ENCODE results near the gene LSM14A. TPM values are rescaled to one million over a fixed set of nuclear protein-coding genes. Genes with fewer than 3 reads are reported as not detected.

Gene LSM14A
- total and polyA plus RNA-seq, 9 of the 15 experiments (the other 6 are each of a cell fraction or from before 2014, with no cell fraction given) = 19.5 to 150 (median 95.1) TPM

DNA sequence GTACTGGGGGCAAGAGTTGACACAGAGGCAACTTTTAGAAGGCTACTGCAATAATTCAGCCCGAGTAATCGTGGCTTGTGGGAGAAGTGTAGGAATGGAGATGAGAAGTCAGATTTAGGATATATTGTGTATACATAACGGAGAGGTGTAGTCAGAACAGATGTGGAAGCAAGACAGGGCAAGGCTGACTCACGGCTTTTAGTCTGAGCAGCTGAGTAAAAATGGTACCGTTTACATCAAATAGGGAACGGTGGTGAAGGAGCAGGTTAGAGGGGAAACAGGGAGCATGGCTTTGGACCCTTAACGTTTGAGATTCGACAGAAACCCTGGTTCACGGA lies 796 bp upstream of the LSM14A start (continued):
- TF ChIP-seq, protein P1, sequence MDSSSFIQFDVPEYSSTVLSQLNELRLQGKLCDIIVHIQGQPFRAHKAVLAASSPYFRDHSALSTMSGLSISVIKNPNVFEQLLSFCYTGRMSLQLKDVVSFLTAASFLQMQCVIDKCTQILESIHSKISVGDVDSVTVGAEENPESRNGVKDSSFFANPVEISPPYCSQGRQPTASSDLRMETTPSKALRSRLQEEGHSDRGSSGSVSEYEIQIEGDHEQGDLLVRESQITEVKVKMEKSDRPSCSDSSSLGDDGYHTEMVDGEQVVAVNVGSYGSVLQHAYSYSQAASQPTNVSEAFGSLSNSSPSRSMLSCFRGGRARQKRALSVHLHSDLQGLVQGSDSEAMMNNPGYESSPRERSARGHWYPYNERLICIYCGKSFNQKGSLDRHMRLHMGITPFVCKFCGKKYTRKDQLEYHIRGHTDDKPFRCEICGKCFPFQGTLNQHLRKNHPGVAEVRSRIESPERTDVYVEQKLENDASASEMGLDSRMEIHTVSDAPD (CRISPR knock-in tag; IDR thresholded peaks at IDR 0.05) = no peak
- TF ChIP-seq, protein P2, sequence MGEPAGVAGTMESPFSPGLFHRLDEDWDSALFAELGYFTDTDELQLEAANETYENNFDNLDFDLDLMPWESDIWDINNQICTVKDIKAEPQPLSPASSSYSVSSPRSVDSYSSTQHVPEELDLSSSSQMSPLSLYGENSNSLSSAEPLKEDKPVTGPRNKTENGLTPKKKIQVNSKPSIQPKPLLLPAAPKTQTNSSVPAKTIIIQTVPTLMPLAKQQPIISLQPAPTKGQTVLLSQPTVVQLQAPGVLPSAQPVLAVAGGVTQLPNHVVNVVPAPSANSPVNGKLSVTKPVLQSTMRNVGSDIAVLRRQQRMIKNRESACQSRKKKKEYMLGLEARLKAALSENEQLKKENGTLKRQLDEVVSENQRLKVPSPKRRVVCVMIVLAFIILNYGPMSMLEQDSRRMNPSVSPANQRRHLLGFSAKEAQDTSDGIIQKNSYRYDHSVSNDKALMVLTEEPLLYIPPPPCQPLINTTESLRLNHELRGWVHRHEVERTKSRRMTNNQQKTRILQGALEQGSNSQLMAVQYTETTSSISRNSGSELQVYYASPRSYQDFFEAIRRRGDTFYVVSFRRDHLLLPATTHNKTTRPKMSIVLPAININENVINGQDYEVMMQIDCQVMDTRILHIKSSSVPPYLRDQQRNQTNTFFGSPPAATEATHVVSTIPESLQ (CRISPR knock-in tag; IDR thresholded peaks at IDR 0.05) = no peak
- no peak for TF ChIP-seq ZNF197 (CRISPR knock-in tag; IDR thresholded peaks at IDR 0.05; ENCODE audit: low read depth)
- TF ChIP-seq, protein P3, sequence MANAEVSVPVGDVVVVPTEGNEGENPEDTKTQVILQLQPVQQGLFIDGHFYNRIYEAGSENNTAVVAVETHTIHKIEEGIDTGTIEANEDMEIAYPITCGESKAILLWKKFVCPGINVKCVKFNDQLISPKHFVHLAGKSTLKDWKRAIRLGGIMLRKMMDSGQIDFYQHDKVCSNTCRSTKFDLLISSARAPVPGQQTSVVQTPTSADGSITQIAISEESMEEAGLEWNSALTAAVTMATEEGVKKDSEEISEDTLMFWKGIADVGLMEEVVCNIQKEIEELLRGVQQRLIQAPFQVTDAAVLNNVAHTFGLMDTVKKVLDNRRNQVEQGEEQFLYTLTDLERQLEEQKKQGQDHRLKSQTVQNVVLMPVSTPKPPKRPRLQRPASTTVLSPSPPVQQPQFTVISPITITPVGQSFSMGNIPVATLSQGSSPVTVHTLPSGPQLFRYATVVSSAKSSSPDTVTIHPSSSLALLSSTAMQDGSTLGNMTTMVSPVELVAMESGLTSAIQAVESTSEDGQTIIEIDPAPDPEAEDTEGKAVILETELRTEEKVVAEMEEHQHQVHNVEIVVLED (CRISPR knock-in tag; IDR thresholded peaks at IDR 0.05) = no peak
- no peak for TF ChIP-seq ZNF140 (CRISPR knock-in tag; IDR thresholded peaks at IDR 0.05)
- TF ChIP-seq KHSRP (IDR thresholded peaks at IDR 0.05) = no peak
- TF ChIP-seq KAT7 (CRISPR knock-in tag; IDR thresholded peaks at IDR 0.05; ENCODE audit: borderline replicate concordance) = 0 out of 2 replicates have a peak, but pooled peaks have one; percentile 68
- TF ChIP-seq RBBP5 (IDR thresholded peaks at IDR 0.05; ENCODE audit: borderline replicate concordance, insufficient read depth, low read length, poor library complexity, severe bottlenecking) = no peak
- TF ChIP-seq MAFK (IDR thresholded peaks at IDR 0.05; ENCODE audit: low read length) = no peak
- TF ChIP-seq, protein P4, sequence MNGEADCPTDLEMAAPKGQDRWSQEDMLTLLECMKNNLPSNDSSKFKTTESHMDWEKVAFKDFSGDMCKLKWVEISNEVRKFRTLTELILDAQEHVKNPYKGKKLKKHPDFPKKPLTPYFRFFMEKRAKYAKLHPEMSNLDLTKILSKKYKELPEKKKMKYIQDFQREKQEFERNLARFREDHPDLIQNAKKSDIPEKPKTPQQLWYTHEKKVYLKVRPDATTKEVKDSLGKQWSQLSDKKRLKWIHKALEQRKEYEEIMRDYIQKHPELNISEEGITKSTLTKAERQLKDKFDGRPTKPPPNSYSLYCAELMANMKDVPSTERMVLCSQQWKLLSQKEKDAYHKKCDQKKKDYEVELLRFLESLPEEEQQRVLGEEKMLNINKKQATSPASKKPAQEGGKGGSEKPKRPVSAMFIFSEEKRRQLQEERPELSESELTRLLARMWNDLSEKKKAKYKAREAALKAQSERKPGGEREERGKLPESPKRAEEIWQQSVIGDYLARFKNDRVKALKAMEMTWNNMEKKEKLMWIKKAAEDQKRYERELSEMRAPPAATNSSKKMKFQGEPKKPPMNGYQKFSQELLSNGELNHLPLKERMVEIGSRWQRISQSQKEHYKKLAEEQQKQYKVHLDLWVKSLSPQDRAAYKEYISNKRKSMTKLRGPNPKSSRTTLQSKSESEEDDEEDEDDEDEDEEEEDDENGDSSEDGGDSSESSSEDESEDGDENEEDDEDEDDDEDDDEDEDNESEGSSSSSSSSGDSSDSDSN (IDR thresholded peaks at IDR 0.05; ENCODE audit: borderline replicate concordance in 1 of 2, low read depth in 2 of 2, low read length in 2 of 2) = no peak
- TF ChIP-seq, protein P5, sequence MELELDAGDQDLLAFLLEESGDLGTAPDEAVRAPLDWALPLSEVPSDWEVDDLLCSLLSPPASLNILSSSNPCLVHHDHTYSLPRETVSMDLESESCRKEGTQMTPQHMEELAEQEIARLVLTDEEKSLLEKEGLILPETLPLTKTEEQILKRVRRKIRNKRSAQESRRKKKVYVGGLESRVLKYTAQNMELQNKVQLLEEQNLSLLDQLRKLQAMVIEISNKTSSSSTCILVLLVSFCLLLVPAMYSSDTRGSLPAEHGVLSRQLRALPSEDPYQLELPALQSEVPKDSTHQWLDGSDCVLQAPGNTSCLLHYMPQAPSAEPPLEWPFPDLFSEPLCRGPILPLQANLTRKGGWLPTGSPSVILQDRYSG (tag; conservative IDR thresholded peaks at IDR 0.05; ENCODE audit: low read depth) = no peak
- peak; percentile 92; the same call in 1 of the 2 replicates for TF ChIP-seq ZC3H4 (CRISPR knock-in tag; IDR thresholded peaks at IDR 0.05; ENCODE audit: borderline replicate concordance)
- TF ChIP-seq HDAC2 (IDR thresholded peaks at IDR 0.05) = peak; percentile 26; the same call in 1 of the 2 replicates
- no peak for TF ChIP-seq HMG20A (CRISPR knock-in tag; conservative IDR thresholded peaks at IDR 0.05)
- TF ChIP-seq SRSF9 (IDR thresholded peaks at IDR 0.05; ENCODE audit: borderline replicate concordance, low read depth, low read length) = no peak
- no peak for TF ChIP-seq KLF13 (tag; IDR thresholded peaks at IDR 0.05; ENCODE audit: borderline replicate concordance, low read depth)
- no peak for TF ChIP-seq EGR1 (conservative IDR thresholded peaks at IDR 0.05)

Measured in K562 (cell line).